HepG2 (cell line): ENCODE data around the gene ADORA2B.

Experiments
- CBX2 ChIP-seq, 2 experiments: fragments of 200-600 bp in 1 of 2; sonication (generic); formaldehyde crosslinking in 1 of 2; IDR thresholded peaks; 2 replicates each; pipeline versions ENCODE4 v1.7.0 to v1.8.1; 2018 to 2022; ENCODE audit warnings: low read depth in 2 of 2, low read length in 1 of 2, mild to moderate bottlenecking in 1 of 2, missing genetic modification reagents in 1 of 2
- EZH2 ChIP-seq: conservative IDR thresholded peaks from 2 replicates; pipeline ENCODE4 v1.6.1; 2012; ENCODE audit warnings: mild to moderate bottlenecking, low read depth, low read length, moderate library complexity
- IKZF1 ChIP-seq: fragments of 450-650 bp; IDR thresholded peaks from 2 replicates; pipeline ENCODE4 v1.7.1; 2016
- MAFF ChIP-seq: IDR thresholded peaks from 2 replicates; pipeline ENCODE4 v1.6.1; 2011; ENCODE audit warnings: low read depth, low read length, improper control_type of control experiment
- TF ChIP-seq, protein P1 (sequence below): sonication (generic); formaldehyde crosslinking; IDR thresholded peaks from 2 replicates; pipeline ENCODE4 v1.5.0; 2020; ENCODE audit warnings: mild to moderate bottlenecking, missing genetic modification reagents, moderate library complexity

DNA sequence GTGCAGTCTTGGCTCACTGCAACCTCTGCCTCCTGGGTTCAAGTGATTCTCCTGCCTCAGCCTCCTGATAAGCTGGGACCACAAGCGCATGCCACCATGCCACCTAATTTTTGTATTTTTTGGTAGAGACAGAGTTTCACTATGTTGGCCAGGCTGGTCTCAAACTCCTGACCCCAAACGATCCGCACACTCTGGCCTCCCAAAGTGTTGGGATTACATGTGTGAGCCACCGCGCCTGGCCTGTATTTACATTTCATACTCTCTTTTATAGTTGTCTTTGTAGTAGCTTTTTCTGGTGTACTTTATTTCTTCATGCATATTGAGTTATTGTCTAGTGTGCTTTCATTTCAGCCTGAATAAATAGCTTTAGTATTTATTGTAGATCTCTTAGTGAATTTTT, 10.1 kb upstream of the ADORA2B start:
- no peak for TF ChIP-seq EZH2
- TF ChIP-seq MAFF = no peak
- TF ChIP-seq CBX2 (IDR thresholded peaks at IDR 0.05; ENCODE audit: low read depth, low read length) = no peak
- no peak for TF ChIP-seq CBX2 (CRISPR knock-in tag; IDR thresholded peaks at IDR 0.05; ENCODE audit: low read depth)
- TF ChIP-seq, protein P1, sequence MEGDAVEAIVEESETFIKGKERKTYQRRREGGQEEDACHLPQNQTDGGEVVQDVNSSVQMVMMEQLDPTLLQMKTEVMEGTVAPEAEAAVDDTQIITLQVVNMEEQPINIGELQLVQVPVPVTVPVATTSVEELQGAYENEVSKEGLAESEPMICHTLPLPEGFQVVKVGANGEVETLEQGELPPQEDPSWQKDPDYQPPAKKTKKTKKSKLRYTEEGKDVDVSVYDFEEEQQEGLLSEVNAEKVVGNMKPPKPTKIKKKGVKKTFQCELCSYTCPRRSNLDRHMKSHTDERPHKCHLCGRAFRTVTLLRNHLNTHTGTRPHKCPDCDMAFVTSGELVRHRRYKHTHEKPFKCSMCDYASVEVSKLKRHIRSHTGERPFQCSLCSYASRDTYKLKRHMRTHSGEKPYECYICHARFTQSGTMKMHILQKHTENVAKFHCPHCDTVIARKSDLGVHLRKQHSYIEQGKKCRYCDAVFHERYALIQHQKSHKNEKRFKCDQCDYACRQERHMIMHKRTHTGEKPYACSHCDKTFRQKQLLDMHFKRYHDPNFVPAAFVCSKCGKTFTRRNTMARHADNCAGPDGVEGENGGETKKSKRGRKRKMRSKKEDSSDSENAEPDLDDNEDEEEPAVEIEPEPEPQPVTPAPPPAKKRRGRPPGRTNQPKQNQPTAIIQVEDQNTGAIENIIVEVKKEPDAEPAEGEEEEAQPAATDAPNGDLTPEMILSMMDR (CRISPR knock-in tag) = no peak
- TF ChIP-seq IKZF1 = no peak
